SK-N-SH (cell line): Measurements from ENCODE around the gene GRK1.

Experiments
- CHD2 ChIP-seq: fragments of 150-350 bp; IDR thresholded peaks from 2 replicates; pipeline ENCODE4 v1.6.1; 2018; ENCODE audit warnings: low read length; ENCODE audit not compliant: partially characterized antibody
- JUND ChIP-seq: IDR thresholded peaks from 2 replicates; pipeline ENCODE4 v1.4.0; 2012
- NRF1 ChIP-seq: IDR thresholded peaks from 2 replicates; pipeline ENCODE4 v1.6.1; 2012; ENCODE audit warnings: low read depth, mild to moderate bottlenecking, low read length
- POLR2AphosphoS5 ChIP-seq: IDR thresholded peaks from 2 replicates; pipeline ENCODE4 v1.6.1; 2012; ENCODE audit warnings: low read depth, low read length
- SIN3A ChIP-seq: IDR thresholded peaks from 2 replicates; pipeline ENCODE4 v1.6.1; 2012; ENCODE audit warnings: low read depth, mild to moderate bottlenecking, low read length, moderate library complexity, borderline replicate concordance
- TCF12 ChIP-seq: IDR thresholded peaks from 2 replicates; pipeline ENCODE4 v1.4.0; 2012
- TEAD4 ChIP-seq: IDR thresholded peaks from 2 replicates; pipeline ENCODE4 v1.4.0; 2012; ENCODE audit warnings: mild to moderate bottlenecking, borderline replicate concordance; ENCODE audit not compliant: insufficient read depth
- TF ChIP-seq, protein P1 (sequence below): fragments of 200-600 bp; sonication (generic); IDR thresholded peaks from 2 replicates; pipeline ENCODE4 v1.6.1; 2017; ENCODE audit warnings: antibody characterized with exemption, mild to moderate bottlenecking, moderate library complexity
- TF ChIP-seq, protein P2 (sequence below): IDR thresholded peaks from 2 replicates; pipeline ENCODE4; 2012
- TF ChIP-seq, protein P3 (sequence below): IDR thresholded peaks from 2 replicates; pipeline ENCODE4 v1.4.0; 2012; ENCODE audit warnings: low read depth

DNA sequence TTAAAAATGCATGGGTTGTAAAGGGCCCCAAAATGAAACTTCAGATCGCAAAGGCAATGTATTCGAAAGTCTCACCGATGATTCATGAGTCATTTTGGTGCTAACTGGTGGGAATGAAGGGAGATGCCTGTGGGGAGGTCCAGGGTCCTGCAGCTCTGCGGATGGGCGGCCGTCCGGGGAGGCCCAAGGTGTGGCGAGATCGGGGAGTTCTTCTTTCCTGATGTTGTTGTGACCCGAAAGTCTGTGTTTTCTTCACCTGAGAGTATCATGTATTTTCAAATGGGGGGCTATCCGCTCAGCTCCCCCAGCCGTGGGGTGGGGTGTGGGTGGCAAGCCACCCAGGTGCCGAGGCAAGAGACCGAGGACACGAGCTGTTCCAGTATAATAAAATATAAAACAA lies 46.0 kb upstream of the GRK1 start:
- TF ChIP-seq, protein P1, sequence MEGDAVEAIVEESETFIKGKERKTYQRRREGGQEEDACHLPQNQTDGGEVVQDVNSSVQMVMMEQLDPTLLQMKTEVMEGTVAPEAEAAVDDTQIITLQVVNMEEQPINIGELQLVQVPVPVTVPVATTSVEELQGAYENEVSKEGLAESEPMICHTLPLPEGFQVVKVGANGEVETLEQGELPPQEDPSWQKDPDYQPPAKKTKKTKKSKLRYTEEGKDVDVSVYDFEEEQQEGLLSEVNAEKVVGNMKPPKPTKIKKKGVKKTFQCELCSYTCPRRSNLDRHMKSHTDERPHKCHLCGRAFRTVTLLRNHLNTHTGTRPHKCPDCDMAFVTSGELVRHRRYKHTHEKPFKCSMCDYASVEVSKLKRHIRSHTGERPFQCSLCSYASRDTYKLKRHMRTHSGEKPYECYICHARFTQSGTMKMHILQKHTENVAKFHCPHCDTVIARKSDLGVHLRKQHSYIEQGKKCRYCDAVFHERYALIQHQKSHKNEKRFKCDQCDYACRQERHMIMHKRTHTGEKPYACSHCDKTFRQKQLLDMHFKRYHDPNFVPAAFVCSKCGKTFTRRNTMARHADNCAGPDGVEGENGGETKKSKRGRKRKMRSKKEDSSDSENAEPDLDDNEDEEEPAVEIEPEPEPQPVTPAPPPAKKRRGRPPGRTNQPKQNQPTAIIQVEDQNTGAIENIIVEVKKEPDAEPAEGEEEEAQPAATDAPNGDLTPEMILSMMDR = no peak
- TF ChIP-seq, protein P2, sequence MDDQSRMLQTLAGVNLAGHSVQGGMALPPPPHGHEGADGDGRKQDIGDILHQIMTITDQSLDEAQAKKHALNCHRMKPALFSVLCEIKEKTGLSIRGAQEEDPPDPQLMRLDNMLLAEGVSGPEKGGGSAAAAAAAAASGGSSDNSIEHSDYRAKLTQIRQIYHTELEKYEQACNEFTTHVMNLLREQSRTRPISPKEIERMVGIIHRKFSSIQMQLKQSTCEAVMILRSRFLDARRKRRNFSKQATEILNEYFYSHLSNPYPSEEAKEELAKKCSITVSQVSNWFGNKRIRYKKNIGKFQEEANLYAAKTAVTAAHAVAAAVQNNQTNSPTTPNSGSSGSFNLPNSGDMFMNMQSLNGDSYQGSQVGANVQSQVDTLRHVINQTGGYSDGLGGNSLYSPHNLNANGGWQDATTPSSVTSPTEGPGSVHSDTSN = no peak
- TF ChIP-seq, protein P3, sequence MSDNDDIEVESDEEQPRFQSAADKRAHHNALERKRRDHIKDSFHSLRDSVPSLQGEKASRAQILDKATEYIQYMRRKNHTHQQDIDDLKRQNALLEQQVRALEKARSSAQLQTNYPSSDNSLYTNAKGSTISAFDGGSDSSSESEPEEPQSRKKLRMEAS = no peak
- no peak for TF ChIP-seq TEAD4
- TF ChIP-seq NRF1 = no peak
- no peak for TF ChIP-seq TCF12
- TF ChIP-seq SIN3A = no peak
- TF ChIP-seq CHD2 = no peak
- TF ChIP-seq POLR2AphosphoS5 = no peak
- no peak for TF ChIP-seq JUND
